Measurements from ENCODE around the gene MAP2K6. TPM values are rescaled to one million over a fixed set of nuclear protein-coding genes. Genes with fewer than 3 reads are reported as not detected.

MAP2K6 gene
- total RNA-seq, 1 experiment from 2014 or later: 12.2 TPM

DNA sequence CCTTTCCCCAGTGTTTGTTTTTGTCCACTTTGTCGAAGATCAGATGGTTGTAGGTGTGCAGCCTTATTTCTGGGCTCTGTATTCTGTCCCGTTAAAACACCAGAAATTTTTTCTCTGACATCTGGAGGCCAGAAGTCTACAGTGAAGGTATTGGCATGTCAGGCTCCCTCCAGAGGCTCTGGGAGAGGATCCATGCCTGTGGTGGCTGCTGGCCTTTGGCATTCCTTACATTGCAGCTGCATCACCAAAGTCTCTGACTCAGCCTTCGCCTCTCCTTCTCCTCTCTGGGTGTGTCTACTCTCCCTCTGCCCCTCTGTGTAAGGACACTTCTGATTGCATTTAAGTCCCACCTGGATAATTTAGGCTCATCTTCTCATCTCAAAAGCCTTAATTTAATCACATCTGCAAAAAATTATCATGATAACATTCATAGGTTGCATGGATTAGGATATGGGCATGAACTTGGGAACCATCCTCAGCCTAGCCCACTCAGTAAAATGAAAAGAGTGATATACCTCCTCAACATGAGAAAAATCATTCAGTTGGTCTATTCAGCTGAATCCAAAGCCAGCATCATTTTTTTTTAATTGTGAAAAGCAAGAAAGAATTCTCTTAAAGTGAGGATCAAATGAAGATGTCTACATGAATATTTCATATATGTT, 78.0 kb downstream of the MAP2K6 start:
- H3K9me2 ChIP-seq (replicated peaks; ENCODE audit: low read length): no peaks in the 10 kb centered on the region
- intact Hi-C loops (cut with micrococcal nuclease): loop anchor here (5.0 kb wide), 1 partner anchor 90 kb away; no protein-coding TSS in a partner anchor
- ATAC-seq (peak; percentile 100), DNase-seq (peak; percentile 92)
- no peaks in the 10 kb centered on the region for H3K36me3 ChIP-seq (ENCODE audit: low read depth, low read length)
- H3K4me2 ChIP-seq (ENCODE audit: low read length): peak overlapping the region; percentile 47
- H3K27ac ChIP-seq (ENCODE audit: low read length): no peak overlapping the region
- CTCF ChIA-PET: no interaction called here
- no peaks in the 10 kb centered on the region for H3F3A ChIP-seq (ENCODE audit: low read length, unreplicated experiment)
- no peaks in the 10 kb centered on the region for H3K27me3 ChIP-seq (ENCODE audit: low read length)
- no peak overlapping the region for H3K9ac ChIP-seq (ENCODE audit: low read length)
- no peaks in the 10 kb centered on the region for H3K9me3 ChIP-seq (ENCODE audit: low read length)
- no TSS peak for BruUV-seq (replicated peaks)
- H3K79me2 ChIP-seq (ENCODE audit: low read length): no peaks in the 10 kb centered on the region
- H2AFZ ChIP-seq (ENCODE audit: low read length): no peak overlapping the region
- H3K4me1 ChIP-seq (ENCODE audit: insufficient read depth, low read length): peaks cover 13% of the 10 kb centered on the region
- TF ChIP-seq EZH2phosphoT487 (IDR thresholded peaks at IDR 0.05; ENCODE audit: borderline replicate concordance, low read length) (no peak), EZH2 (IDR thresholded peaks at IDR 0.05; ENCODE audit: low read length, unreplicated experiment) (no peak)
- TF ChIP-seq, protein P1, sequence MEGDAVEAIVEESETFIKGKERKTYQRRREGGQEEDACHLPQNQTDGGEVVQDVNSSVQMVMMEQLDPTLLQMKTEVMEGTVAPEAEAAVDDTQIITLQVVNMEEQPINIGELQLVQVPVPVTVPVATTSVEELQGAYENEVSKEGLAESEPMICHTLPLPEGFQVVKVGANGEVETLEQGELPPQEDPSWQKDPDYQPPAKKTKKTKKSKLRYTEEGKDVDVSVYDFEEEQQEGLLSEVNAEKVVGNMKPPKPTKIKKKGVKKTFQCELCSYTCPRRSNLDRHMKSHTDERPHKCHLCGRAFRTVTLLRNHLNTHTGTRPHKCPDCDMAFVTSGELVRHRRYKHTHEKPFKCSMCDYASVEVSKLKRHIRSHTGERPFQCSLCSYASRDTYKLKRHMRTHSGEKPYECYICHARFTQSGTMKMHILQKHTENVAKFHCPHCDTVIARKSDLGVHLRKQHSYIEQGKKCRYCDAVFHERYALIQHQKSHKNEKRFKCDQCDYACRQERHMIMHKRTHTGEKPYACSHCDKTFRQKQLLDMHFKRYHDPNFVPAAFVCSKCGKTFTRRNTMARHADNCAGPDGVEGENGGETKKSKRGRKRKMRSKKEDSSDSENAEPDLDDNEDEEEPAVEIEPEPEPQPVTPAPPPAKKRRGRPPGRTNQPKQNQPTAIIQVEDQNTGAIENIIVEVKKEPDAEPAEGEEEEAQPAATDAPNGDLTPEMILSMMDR (conservative IDR thresholded peaks at IDR 0.05; ENCODE audit: low read depth, low read length): peak; percentile 32; the same call in 1 of the 2 replicates
- H3K4me3 ChIP-seq (ENCODE audit: low read length): no peak overlapping the region
- no peaks in the 10 kb centered on the region for H4K20me1 ChIP-seq (ENCODE audit: low read length)
- POLR2A ChIA-PET (ENCODE audit: unreplicated experiment): no interaction called here

DNA sequence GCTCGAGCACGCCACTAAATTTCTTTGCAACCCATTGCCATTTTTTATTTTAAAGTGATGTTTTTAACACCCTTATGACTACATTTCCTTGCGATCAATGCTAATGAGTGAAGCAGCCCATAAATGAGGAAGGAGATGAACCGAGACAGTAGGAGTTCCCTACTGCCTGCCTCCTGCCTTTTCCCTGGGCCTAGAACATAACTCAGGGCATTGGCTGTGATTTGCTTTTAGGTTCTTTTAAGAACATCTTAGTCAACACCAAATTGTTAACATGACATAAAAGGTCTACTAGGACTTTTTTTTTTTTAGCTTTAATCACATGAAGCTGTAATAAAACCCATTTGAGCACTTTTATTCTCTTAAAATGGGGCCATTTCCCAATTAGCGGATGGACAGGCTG, 81.3 kb downstream of the MAP2K6 start:
- H3K4me1 ChIP-seq (ENCODE audit: insufficient read depth, low read length): peaks cover 13% of the 10 kb centered on the region
- TF ChIP-seq, protein P1 (conservative IDR thresholded peaks at IDR 0.05; ENCODE audit: low read depth, low read length): no peak
- TF ChIP-seq EZH2phosphoT487 (IDR thresholded peaks at IDR 0.05; ENCODE audit: borderline replicate concordance, low read length): no peak
- no peak for TF ChIP-seq EZH2 (IDR thresholded peaks at IDR 0.05; ENCODE audit: low read length, unreplicated experiment)
- ChIA-PET CTCF (interaction anchor here (0.6 to 0.7 kb wide), 2 partner anchors 10 to 106 kb away, joined by 5 to 8 read pairs; no protein-coding TSS in a partner anchor), POLR2A (ENCODE audit: unreplicated experiment) (no interaction called here)
- no peak overlapping the region for H2AFZ ChIP-seq (ENCODE audit: low read length)
- H3K4me2 ChIP-seq (ENCODE audit: low read length): no peak overlapping the region
- no peaks in the 10 kb centered on the region for H4K20me1 ChIP-seq (ENCODE audit: low read length)
- ATAC-seq (no peak), DNase-seq (no peak)
- intact Hi-C loops (cut with micrococcal nuclease): no loop called here
- H3K9me3 ChIP-seq (ENCODE audit: low read length): no peaks in the 10 kb centered on the region
- no peaks in the 10 kb centered on the region for H3K79me2 ChIP-seq (ENCODE audit: low read length)
- no peaks in the 10 kb centered on the region for H3F3A ChIP-seq (ENCODE audit: low read length, unreplicated experiment)
- H3K9ac ChIP-seq (ENCODE audit: low read length): no peak overlapping the region
- BruUV-seq (replicated peaks): no TSS peak
- no peak overlapping the region for H3K27ac ChIP-seq (ENCODE audit: low read length)
- H3K4me3 ChIP-seq (ENCODE audit: low read length): no peak overlapping the region
- H3K36me3 ChIP-seq (ENCODE audit: low read depth, low read length): no peaks in the 10 kb centered on the region
- no peaks in the 10 kb centered on the region for H3K9me2 ChIP-seq (replicated peaks; ENCODE audit: low read length)
- H3K27me3 ChIP-seq (ENCODE audit: low read length): no peaks in the 10 kb centered on the region

DNA sequence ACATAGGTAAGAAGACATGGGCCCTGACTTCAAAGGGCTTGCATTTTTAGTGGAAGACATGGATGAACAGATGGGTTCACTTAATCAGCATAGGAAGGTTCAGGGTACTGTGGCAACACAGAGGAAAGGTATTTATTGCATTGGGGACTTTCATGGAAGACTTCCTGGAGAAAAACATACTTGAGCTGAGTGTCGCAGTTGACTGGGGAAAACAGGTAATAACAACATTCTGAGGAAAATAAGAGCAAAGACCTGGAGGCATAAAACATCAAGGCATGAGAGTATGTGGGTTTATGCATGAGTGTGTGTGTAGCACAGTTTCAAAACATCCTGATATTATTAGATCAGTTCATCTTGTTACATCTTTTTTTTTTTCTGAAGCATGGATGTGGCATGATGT, 82.7 kb downstream of the MAP2K6 start:
- TF ChIP-seq EZH2 (IDR thresholded peaks at IDR 0.05; ENCODE audit: low read length, unreplicated experiment) (no peak), EZH2phosphoT487 (IDR thresholded peaks at IDR 0.05; ENCODE audit: borderline replicate concordance, low read length) (no peak)
- TF ChIP-seq, protein P1 (conservative IDR thresholded peaks at IDR 0.05; ENCODE audit: low read depth, low read length): no peak

More for the DNA sequence above, 82.7 kb downstream of the MAP2K6 start:
- intact Hi-C loops (cut with micrococcal nuclease): no loop called here
- no peaks in the 10 kb centered on the region for H3K9me2 ChIP-seq (replicated peaks; ENCODE audit: low read length)
- H3F3A ChIP-seq (ENCODE audit: low read length, unreplicated experiment): no peaks in the 10 kb centered on the region
- BruUV-seq (replicated peaks): no TSS peak
- no peak overlapping the region for H2AFZ ChIP-seq (ENCODE audit: low read length)
- H3K4me3 ChIP-seq (ENCODE audit: low read length): no peak overlapping the region
- H4K20me1 ChIP-seq (ENCODE audit: low read length): no peaks in the 10 kb centered on the region
- H3K4me2 ChIP-seq (ENCODE audit: low read length): no peak overlapping the region
- H3K79me2 ChIP-seq (ENCODE audit: low read length): no peaks in the 10 kb centered on the region
- no peaks in the 10 kb centered on the region for H3K9me3 ChIP-seq (ENCODE audit: low read length)
- peaks cover 16% of the 10 kb centered on the region for H3K4me1 ChIP-seq (ENCODE audit: insufficient read depth, low read length)
- ChIA-PET POLR2A (ENCODE audit: unreplicated experiment) (no interaction called here), CTCF (interaction anchor here (0.5 kb wide), 1 partner anchor 104 kb away, joined by 5 read pairs; no protein-coding TSS in a partner anchor)
- no peak for DNase-seq
- H3K36me3 ChIP-seq (ENCODE audit: low read depth, low read length): no peaks in the 10 kb centered on the region
- H3K27me3 ChIP-seq (ENCODE audit: low read length): no peaks in the 10 kb centered on the region
- H3K9ac ChIP-seq (ENCODE audit: low read length): no peak overlapping the region
- no peak for ATAC-seq
- H3K27ac ChIP-seq (ENCODE audit: low read length): no peak overlapping the region

All from PC-3 (cell line).